Uterus (tissue), 4 donors: ENCODE results near the gene IGF2. TPM values are rescaled to one million over a fixed set of nuclear protein-coding genes. Genes with fewer than 3 reads are reported as not detected.

Experiments
- DNase-seq, 2 donors: peaks; one replicate each; pipeline ENCODE4 v3.0.0-alpha.2; 2019 to 2020
- H3K27ac ChIP-seq, 2 donors: fragments of 200-600 bp; sonication (generic); 1 replicate in 1 of 2; 2 replicates in 1 of 2; pipeline ENCODE4 v1.5.1; 2016 to 2018
- H3K27me3 ChIP-seq, 2 donors: fragments of 200-600 bp; sonication (generic); one replicate each; pipeline ENCODE4 v1.5.1; 2018 to 2019; ENCODE audit warnings: control low read depth in 1 of 2
- H3K36me3 ChIP-seq, 2 donors: fragments of 200-600 bp; sonication (generic); one replicate each; pipeline ENCODE4 v1.5.1; 2019; ENCODE audit warnings: control low read depth in 1 of 2
- H3K4me1 ChIP-seq, 2 donors: fragments of 200-600 bp; sonication (generic); one replicate each; pipeline ENCODE4 v1.5.1; 2018 to 2019; ENCODE audit warnings: control low read depth in 1 of 2
- H3K4me3 ChIP-seq, 2 donors: fragments of 200-600 bp; sonication (generic); 1 replicate in 1 of 2; 2 replicates in 1 of 2; pipeline ENCODE4 v1.5.1; 2018 to 2019; ENCODE audit warnings: mild to moderate bottlenecking in 1 of 2
- H3K9me3 ChIP-seq, 2 donors: fragments of 200-600 bp; sonication (generic); one replicate each; pipeline ENCODE4 v1.5.1; 2019; ENCODE audit warnings: control low read depth in 1 of 2
- CTCF ChIP-seq, 4 experiments: fragments of 200-600 bp in 2 of 4; fragments of 450-650 bp in 2 of 4; sonication (generic) in 2 of 4; IDR thresholded peaks; one replicate each; pipeline ENCODE4 v1.5.1; 2016 to 2019; ENCODE audit warnings: antibody characterized with exemption in 4 of 4, mild to moderate bottlenecking in 2 of 4, moderate library complexity in 1 of 4
- POLR2A ChIP-seq, 2 donors: fragments of 450-650 bp; IDR thresholded peaks; one replicate each; pipeline ENCODE4 v1.6.1; 2016; ENCODE audit warnings: antibody characterized with exemption in 2 of 2, mild to moderate bottlenecking in 1 of 2, moderate library complexity in 1 of 2
- intact Hi-C: fragments of 100-400 bp; cut with DNase I; formaldehyde crosslinking; loops from one replicate; pipeline ENCODE4 v1.15.1; 2023; ENCODE audit warnings: low total_unique reads
- total RNA-seq, 4 donors: library from RNA; depleted of rRNA in 3 of 4; stranded (reverse); fragments of >200 nt in 3 of 4; gene quantifications; one replicate each; pipeline versions ENCODE4 v1.1.0 to v1.2.4, GENCODE V29; 2014 to 2023
- donor health status: DM: yes; HTN: yes; CAD: no.

Gene IGF2
- total RNA-seq, 4 donors from 2014 or later: 54.1 to 347 (median 188) TPM

- TF ChIP-seq POLR2A (IDR thresholded peaks at IDR 0.05): no peak
- TF ChIP-seq CTCF (IDR thresholded peaks at IDR 0.05): no peak
- H3K27me3 ChIP-seq: peaks cover 8 to 16% of the 10 kb centered on the region in 2 donors
- no peak overlapping the region for H3K4me3 ChIP-seq
- H3K9me3 ChIP-seq: no peaks in the 10 kb centered on the region
- H3K36me3 ChIP-seq: no peaks in the 10 kb centered on the region
- intact Hi-C loops: no loop called here
- no peak overlapping the region for H3K27ac ChIP-seq
- no peak for DNase-seq
- peaks cover 0 to 14% of the 10 kb centered on the region in 2 donors for H3K4me1 ChIP-seq
These were observed 2.3 kb downstream of the IGF2 start for GRCh38 chr11:2136952-2137201.

DNA sequence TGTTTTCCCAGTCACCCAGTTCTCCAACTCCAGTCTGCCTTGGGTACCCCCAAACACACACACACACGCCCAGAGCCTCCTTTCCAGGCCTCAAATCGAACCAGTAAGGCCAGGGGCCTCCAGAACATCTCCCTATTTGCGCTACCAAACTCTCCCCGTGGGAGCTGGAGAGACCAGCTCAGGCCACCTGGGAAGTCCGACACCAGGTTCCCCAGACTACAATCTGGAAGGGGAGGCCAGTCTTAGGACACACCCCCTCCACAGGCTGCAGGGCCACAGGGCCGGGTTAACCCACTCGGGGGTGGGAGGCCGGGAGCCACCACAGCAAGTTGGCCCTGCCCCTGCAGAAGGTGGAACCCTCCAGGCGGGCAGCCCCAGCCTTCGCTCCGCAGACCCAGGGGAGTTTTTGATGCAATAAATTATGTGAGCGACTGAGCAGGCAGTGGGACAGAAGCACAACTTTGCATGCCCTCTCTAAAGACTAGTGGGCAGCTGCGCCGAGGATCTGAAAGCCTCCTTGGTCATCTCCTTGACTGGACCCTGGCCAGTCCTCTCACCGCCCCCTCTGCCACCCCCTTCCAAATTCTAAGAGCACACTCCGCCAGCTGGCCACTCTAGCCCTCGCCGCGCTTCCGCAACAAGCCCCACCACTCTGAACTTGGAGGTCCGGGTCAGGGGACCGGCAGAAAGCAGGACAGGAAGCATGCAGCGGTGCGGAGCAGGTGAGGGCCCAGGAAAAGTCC lies 2.8 kb downstream of the IGF2 start:
- Histone ChIP-seq H3K4me1 (peaks cover 0 to 14% of the 10 kb centered on the region in 2 donors), H3K9me3 (no peaks in the 10 kb centered on the region), H3K4me3 (no peak overlapping the region), H3K27ac (no peak overlapping the region), H3K36me3 (no peaks in the 10 kb centered on the region), H3K27me3 (peaks cover 8 to 11% of the 10 kb centered on the region in 2 donors)
- intact Hi-C loops: no loop called here
- no peak for DNase-seq
- TF ChIP-seq POLR2A (IDR thresholded peaks at IDR 0.05) (no peak), CTCF (IDR thresholded peaks at IDR 0.05) (no peak)

DNA sequence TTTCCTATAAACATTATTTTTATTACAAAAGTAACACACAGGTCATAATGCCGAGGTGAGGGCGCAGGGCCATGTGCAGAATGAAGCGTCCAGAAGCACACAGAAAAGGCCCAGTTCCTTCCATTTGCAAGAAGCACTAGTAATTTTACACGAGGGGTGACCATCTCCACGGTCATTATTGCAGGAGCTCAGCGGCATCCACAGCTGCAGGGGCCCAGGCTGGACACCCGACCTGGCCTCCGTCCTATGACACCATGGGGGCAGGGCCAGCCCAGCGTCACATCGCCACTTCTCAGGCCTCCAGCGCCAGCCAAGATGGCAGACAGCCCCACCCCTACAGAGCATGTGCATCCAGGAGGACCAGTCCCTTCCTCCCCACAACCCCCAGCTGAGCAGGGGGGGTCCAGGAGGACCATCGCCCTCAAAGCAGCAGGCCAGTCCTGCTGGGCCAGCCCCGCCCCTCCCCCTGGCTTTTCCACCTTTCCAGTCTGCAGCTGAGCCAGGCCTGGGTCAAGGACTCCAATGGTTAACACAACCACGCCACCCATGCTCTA lies 3.5 kb downstream of the IGF2 start:
- intact Hi-C loops: no loop called here
- peaks cover 5% of the 10 kb centered on the region in 2 donors for H3K27me3 ChIP-seq
- H3K4me3 ChIP-seq: no peak overlapping the region

GRCh38 chr11:2135018-2135569 lies 4.1 kb downstream of the IGF2 start:
- Histone ChIP-seq H3K9me3 (no peaks in the 10 kb centered on the region), H3K27me3 (peaks cover 4 to 5% of the 10 kb centered on the region in 2 donors), H3K4me1 (peaks cover 0 to 14% of the 10 kb centered on the region in 2 donors), H3K4me3 (no peak overlapping the region), H3K27ac (no peak overlapping the region), H3K36me3 (no peaks in the 10 kb centered on the region)
- no peak for TF ChIP-seq POLR2A (IDR thresholded peaks at IDR 0.05)
- TF ChIP-seq CTCF (IDR thresholded peaks at IDR 0.05): no peak
- no peak for DNase-seq
- intact Hi-C loops: no loop called here

More for the DNA sequence above, 3.5 kb downstream of the IGF2 start:
- Histone ChIP-seq H3K36me3 (no peaks in the 10 kb centered on the region), H3K9me3 (no peaks in the 10 kb centered on the region), H3K27ac (no peak overlapping the region), H3K4me1 (peaks cover 0 to 14% of the 10 kb centered on the region in 2 donors)
- no peak for TF ChIP-seq POLR2A (IDR thresholded peaks at IDR 0.05)
- TF ChIP-seq CTCF (IDR thresholded peaks at IDR 0.05): no peak
- DNase-seq: no peak
